ENCODE measurements around the gene COQ9.

COQ9 gene

GRCh38 chr16:57493767-57494166 is 46.5 kb downstream of the COQ9 start:
- H3K4me3 ChIP-seq (ENCODE audit: low read depth, low read length): no peak overlapping the region
- no peaks in the 10 kb centered on the region for H3K36me3 ChIP-seq (ENCODE audit: control insufficient read depth in 2 of 2, insufficient read depth in 1 of 2, low read length in 2 of 2)
- CTCF ChIA-PET: interaction anchor here (0.9 kb wide), 1 partner anchor 75 kb away, joined by 3 read pairs; no protein-coding TSS in a partner anchor
- no peaks in the 10 kb centered on the region for H3K9me3 ChIP-seq (ENCODE audit: control insufficient read depth, insufficient read depth, low read depth, low read length)
- no peaks in the 10 kb centered on the region for H3K4me1 ChIP-seq (ENCODE audit: control insufficient read depth, insufficient read depth, low read length)
- no peak overlapping the region for H3K27ac ChIP-seq (ENCODE audit: extremely low read depth, low read depth, low read length)
- POLR2A ChIA-PET: no interaction called here
- TF ChIP-seq ZNF664 (tag by site-specific recombination; IDR thresholded peaks at IDR 0.05) (no peak), HOXA7 (CRISPR knock-in tag; IDR thresholded peaks at IDR 0.05; ENCODE audit: borderline replicate concordance) (no peak), ZNF596 (tag by site-specific recombination; IDR thresholded peaks at IDR 0.05) (no peak), ZNF155 (tag by site-specific recombination; IDR thresholded peaks at IDR 0.05) (no peak), ZNF624 (tag by site-specific recombination; IDR thresholded peaks at IDR 0.05) (no peak), KLF10 (tag by site-specific recombination; IDR thresholded peaks at IDR 0.05) (no peak), ZNF777 (tag by site-specific recombination; IDR thresholded peaks at IDR 0.05; ENCODE audit: borderline replicate concordance) (no peak), HIC1 (tag by site-specific recombination; IDR thresholded peaks at IDR 0.05) (no peak), REPIN1 (tag by site-specific recombination; IDR thresholded peaks at IDR 0.05; ENCODE audit: low read depth) (no peak), ZNF623 (tag by site-specific recombination; IDR thresholded peaks at IDR 0.05) (no peak), ZNF629 (tag by site-specific recombination; IDR thresholded peaks at IDR 0.05) (no peak), ZFP37 (tag by site-specific recombination; IDR thresholded peaks at IDR 0.05) (no peak), ZSCAN30 (tag by site-specific recombination; IDR thresholded peaks at IDR 0.05) (no peak), ZNF274 (IDR thresholded peaks at IDR 0.05; ENCODE audit: low read length) (no peak), ZNF274 (tag by site-specific recombination; IDR thresholded peaks at IDR 0.05; ENCODE audit: borderline replicate concordance) (no peak), ZNF747 (tag by site-specific recombination; IDR thresholded peaks at IDR 0.05) (no peak), ZNF423 (tag by site-specific recombination; IDR thresholded peaks at IDR 0.05) (no peak), ZNF354C (tag by site-specific recombination; IDR thresholded peaks at IDR 0.05; ENCODE audit: borderline replicate concordance, low read depth) (no peak)
- TF ChIP-seq, protein P1, sequence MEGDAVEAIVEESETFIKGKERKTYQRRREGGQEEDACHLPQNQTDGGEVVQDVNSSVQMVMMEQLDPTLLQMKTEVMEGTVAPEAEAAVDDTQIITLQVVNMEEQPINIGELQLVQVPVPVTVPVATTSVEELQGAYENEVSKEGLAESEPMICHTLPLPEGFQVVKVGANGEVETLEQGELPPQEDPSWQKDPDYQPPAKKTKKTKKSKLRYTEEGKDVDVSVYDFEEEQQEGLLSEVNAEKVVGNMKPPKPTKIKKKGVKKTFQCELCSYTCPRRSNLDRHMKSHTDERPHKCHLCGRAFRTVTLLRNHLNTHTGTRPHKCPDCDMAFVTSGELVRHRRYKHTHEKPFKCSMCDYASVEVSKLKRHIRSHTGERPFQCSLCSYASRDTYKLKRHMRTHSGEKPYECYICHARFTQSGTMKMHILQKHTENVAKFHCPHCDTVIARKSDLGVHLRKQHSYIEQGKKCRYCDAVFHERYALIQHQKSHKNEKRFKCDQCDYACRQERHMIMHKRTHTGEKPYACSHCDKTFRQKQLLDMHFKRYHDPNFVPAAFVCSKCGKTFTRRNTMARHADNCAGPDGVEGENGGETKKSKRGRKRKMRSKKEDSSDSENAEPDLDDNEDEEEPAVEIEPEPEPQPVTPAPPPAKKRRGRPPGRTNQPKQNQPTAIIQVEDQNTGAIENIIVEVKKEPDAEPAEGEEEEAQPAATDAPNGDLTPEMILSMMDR (tag by site-specific recombination; IDR thresholded peaks at IDR 0.05): no peak
- TF ChIP-seq, protein P2, sequence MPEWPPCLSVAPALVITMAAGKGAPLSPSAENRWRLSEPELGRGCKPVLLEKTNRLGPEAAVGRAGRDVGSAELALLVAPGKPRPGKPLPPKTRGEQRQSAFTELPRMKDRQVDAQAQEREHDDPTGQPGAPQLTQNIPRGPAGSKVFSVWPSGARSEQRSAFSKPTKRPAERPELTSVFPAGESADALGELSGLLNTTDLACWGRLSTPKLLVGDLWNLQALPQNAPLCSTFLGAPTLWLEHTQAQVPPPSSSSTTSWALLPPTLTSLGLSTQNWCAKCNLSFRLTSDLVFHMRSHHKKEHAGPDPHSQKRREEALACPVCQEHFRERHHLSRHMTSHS (tag by site-specific recombination; IDR thresholded peaks at IDR 0.05): no peak
- TF ChIP-seq, protein P3, sequence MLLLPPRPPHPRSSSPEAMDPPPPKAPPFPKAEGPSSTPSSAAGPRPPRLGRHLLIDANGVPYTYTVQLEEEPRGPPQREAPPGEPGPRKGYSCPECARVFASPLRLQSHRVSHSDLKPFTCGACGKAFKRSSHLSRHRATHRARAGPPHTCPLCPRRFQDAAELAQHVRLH (tag by site-specific recombination; IDR thresholded peaks at IDR 0.05): no peak

GRCh38 chr16:57497121-57497520 is 49.8 kb downstream of the COQ9 start:
- POLR2A ChIA-PET: no interaction called here
- H3K9me3 ChIP-seq (ENCODE audit: control insufficient read depth, insufficient read depth, low read depth, low read length): no peaks in the 10 kb centered on the region
- H3K36me3 ChIP-seq (ENCODE audit: control insufficient read depth in 2 of 2, insufficient read depth in 1 of 2, low read length in 2 of 2): no peaks in the 10 kb centered on the region
- TF ChIP-seq ZNF423 (tag by site-specific recombination; IDR thresholded peaks at IDR 0.05) (no peak), ZNF324 (tag by site-specific recombination; IDR thresholded peaks at IDR 0.05) (no peak), ZNF544 (tag by site-specific recombination; IDR thresholded peaks at IDR 0.05) (no peak), OVOL3 (tag by site-specific recombination; IDR thresholded peaks at IDR 0.05) (no peak), BCL11B (tag by site-specific recombination; IDR thresholded peaks at IDR 0.05; ENCODE audit: low read depth) (no peak), ZNF311 (tag by site-specific recombination; IDR thresholded peaks at IDR 0.05; ENCODE audit: borderline replicate concordance) (no peak), ZNF202 (tag by site-specific recombination; IDR thresholded peaks at IDR 0.05; ENCODE audit: borderline replicate concordance) (no peak)
- TF ChIP-seq, protein P4, sequence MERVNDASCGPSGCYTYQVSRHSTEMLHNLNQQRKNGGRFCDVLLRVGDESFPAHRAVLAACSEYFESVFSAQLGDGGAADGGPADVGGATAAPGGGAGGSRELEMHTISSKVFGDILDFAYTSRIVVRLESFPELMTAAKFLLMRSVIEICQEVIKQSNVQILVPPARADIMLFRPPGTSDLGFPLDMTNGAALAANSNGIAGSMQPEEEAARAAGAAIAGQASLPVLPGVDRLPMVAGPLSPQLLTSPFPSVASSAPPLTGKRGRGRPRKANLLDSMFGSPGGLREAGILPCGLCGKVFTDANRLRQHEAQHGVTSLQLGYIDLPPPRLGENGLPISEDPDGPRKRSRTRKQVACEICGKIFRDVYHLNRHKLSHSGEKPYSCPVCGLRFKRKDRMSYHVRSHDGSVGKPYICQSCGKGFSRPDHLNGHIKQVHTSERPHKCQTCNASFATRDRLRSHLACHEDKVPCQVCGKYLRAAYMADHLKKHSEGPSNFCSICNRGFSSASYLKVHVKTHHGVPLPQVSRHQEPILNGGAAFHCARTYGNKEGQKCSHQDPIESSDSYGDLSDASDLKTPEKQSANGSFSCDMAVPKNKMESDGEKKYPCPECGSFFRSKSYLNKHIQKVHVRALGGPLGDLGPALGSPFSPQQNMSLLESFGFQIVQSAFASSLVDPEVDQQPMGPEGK (tag by site-specific recombination; IDR thresholded peaks at IDR 0.05): no peak
- H3K4me3 ChIP-seq (ENCODE audit: low read depth, low read length): no peak overlapping the region
- no peaks in the 10 kb centered on the region for H3K4me1 ChIP-seq (ENCODE audit: control insufficient read depth, insufficient read depth, low read length)
- CTCF ChIA-PET: interaction anchor here (0.6 to 0.7 kb wide), 2 partner anchors 8 to 22 kb away, joined by 3 read pairs; no protein-coding TSS in a partner anchor
- H3K27ac ChIP-seq (ENCODE audit: extremely low read depth, low read depth, low read length): no peak overlapping the region
